K562 (cell line): Measurements from ENCODE around the gene ARHGEF3. TPM values are rescaled to one million over a fixed set of nuclear protein-coding genes. Genes with fewer than 3 reads are reported as not detected.

ENCODE experiments used
- polyA plus RNA-seq, 8 experiments: library from polyadenylated mRNA; depleted of rRNA in 4 of 8; stranded (reverse) in 5 of 8; unstranded in 3 of 8; fragments of >200 nt; fragmentation: Nextera tagmentation in 2 of 8; fragmentation: Illumina TruSeq in 1 of 8; extraction: Ambion mirVana in 2 of 8; extraction: Trizol in 1 of 8; gene quantifications; 2 replicates each; pipeline versions ENCODE4 v1.2.1 to v1.2.3, GENCODE V29; 2011 to 2014; ENCODE audit warnings: inconsistent platforms in 1 of 8, missing spikeins in 1 of 8
- total RNA-seq, 7 experiments: library from RNA; depleted of rRNA in 6 of 7; stranded (reverse); fragments of >200 nt in 6 of 7; fragmentation: Illumina TruSeq in 2 of 7; extraction: Trizol in 2 of 7; gene quantifications; 2 replicates each; pipeline versions ENCODE4 v1.2.1 to v1.2.3, GENCODE V29; 2011 to 2021; ENCODE audit warnings: low replicate concordance in 1 of 7
- TF ChIP-seq, protein P1 (sequence below), 2 experiments: IDR thresholded peaks in 1 of 2; conservative IDR thresholded peaks in 1 of 2; 2 replicates each; pipeline ENCODE4 v1.6.1; 2016; ENCODE audit warnings: low read depth in 2 of 2, mild to moderate bottlenecking in 1 of 2, missing compliant biosample characterization in 1 of 2, missing genetic modification characterization in 1 of 2, moderate library complexity in 1 of 2
- TF ChIP-seq, protein P2 (sequence below), 2 experiments: IDR thresholded peaks; 2 replicates each; pipeline ENCODE4 v1.6.1; 2012; ENCODE audit warnings: improper control_type of control experiment in 2 of 2, low read depth in 2 of 2, low read length in 2 of 2, borderline replicate concordance in 1 of 2

The ARHGEF3 gene
- total and polyA plus RNA-seq, 9 of the 15 experiments (the other 6 are each of a cell fraction or from before 2014, with no cell fraction given): 0.77 to 2.7 (median 1.4) TPM

DNA sequence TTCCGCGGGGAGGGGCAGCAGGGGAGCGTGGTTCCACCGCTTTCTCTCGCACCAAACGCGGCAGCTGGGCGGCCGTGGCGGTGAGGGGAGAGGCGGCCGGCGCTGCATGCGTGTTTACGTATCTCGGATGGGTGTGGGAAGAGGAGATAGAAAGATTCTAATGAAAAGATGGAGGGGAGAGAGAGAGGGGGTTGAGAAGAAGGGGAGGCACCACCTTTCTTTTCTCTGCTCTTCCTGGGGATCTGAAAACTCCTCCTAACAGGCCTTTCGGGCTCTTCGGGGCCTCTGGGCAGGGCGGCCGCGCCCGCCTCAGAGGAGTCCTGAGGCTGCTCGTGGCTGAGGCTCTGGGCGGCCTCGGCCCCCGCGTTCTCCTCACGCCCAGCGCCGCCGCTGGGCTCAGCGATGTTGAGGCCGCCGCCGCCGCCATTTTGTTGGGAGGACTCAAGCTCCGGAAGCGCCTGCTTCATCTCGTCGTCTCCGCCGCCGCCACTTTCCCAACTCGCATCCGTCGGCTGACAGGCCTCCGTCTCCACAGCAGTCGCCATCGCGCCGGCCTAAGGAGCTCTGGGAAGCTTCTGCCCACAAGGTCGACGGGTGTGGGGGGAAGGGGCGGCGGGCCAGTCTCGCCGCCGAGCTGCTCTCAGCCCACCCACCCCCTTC lies 119.2 kb downstream of the ARHGEF3 start (continued):
- TF ChIP-seq, protein P1, sequence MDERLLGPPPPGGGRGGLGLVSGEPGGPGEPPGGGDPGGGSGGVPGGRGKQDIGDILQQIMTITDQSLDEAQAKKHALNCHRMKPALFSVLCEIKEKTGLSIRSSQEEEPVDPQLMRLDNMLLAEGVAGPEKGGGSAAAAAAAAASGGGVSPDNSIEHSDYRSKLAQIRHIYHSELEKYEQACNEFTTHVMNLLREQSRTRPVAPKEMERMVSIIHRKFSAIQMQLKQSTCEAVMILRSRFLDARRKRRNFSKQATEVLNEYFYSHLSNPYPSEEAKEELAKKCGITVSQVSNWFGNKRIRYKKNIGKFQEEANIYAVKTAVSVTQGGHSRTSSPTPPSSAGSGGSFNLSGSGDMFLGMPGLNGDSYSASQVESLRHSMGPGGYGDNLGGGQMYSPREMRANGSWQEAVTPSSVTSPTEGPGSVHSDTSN (CRISPR knock-in tag; IDR thresholded peaks at IDR 0.05; ENCODE audit: low read depth): no peak
- TF ChIP-seq, protein P1 (tag; conservative IDR thresholded peaks at IDR 0.05; ENCODE audit: low read depth): no peak
- TF ChIP-seq, protein P2, sequence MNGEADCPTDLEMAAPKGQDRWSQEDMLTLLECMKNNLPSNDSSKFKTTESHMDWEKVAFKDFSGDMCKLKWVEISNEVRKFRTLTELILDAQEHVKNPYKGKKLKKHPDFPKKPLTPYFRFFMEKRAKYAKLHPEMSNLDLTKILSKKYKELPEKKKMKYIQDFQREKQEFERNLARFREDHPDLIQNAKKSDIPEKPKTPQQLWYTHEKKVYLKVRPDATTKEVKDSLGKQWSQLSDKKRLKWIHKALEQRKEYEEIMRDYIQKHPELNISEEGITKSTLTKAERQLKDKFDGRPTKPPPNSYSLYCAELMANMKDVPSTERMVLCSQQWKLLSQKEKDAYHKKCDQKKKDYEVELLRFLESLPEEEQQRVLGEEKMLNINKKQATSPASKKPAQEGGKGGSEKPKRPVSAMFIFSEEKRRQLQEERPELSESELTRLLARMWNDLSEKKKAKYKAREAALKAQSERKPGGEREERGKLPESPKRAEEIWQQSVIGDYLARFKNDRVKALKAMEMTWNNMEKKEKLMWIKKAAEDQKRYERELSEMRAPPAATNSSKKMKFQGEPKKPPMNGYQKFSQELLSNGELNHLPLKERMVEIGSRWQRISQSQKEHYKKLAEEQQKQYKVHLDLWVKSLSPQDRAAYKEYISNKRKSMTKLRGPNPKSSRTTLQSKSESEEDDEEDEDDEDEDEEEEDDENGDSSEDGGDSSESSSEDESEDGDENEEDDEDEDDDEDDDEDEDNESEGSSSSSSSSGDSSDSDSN (IDR thresholded peaks at IDR 0.05; ENCODE audit: borderline replicate concordance in 1 of 2, low read depth in 2 of 2, low read length in 2 of 2): peak in 1 of 2 experiments; percentile 46; a peak in 1 of 4 replicates
